Measurements from ENCODE around the gene NDUFB4.

NDUFB4 gene

GRCh38 chr3:120596116-120596852, at the start of gene NDUFB4:
Gene NDUFB4 (plus strand): TSS chr3:120596336. CDS start chr3:120596360, 24 bp downstream.
- Histone ChIP-seq H3K4me1 (ENCODE audit: control insufficient read depth, insufficient read depth, low read length) (no peaks in the 10 kb centered on the region), H3K9me3 (ENCODE audit: control insufficient read depth, insufficient read depth, low read depth, low read length) (no peaks in the 10 kb centered on the region), H3K36me3 (ENCODE audit: control insufficient read depth in 2 of 2, insufficient read depth in 1 of 2, low read length in 2 of 2) (peaks cover 8 to 37% of the 10 kb centered on the region in 2 experiments; a peak in 2 of 3 replicates), H3K4me3 (ENCODE audit: low read depth, low read length) (peak within 1 kb of the TSS; percentile 93), H3K27ac (ENCODE audit: extremely low read depth, low read depth, low read length) (peak within 1 kb of the TSS; percentile 70)
- ChIA-PET POLR2A (interaction anchor here (0.6 to 1.9 kb wide), 8 partner anchors 8 to 501 kb away, joined by 3 to 8 read pairs (median 4); partner anchors contain the start of genes GTF2E1 and RABL3), CTCF (interaction anchor here (0.7 to 1.1 kb wide), 2 partner anchors 29 to 172 kb away, joined by 3 to 4 read pairs; no protein-coding TSS in a partner anchor)
- TF ChIP-seq ZBTB26 (tag by site-specific recombination; optimal IDR thresholded peaks at IDR 0.05): peak; percentile 19
- TF ChIP-seq ZNF433 (tag by site-specific recombination; IDR thresholded peaks at IDR 0.05; ENCODE audit: low read depth): no peak
- TF ChIP-seq WT1 (tag by site-specific recombination; IDR thresholded peaks at IDR 0.05): no peak
- TF ChIP-seq ZIC2 (tag by site-specific recombination; IDR thresholded peaks at IDR 0.05): no peak
- TF ChIP-seq ZSCAN4 (tag by site-specific recombination; IDR thresholded peaks at IDR 0.05): no peak
- 0 out of 2 replicates have a peak, but pooled peaks have one; percentile 39 for TF ChIP-seq ZFP37 (tag by site-specific recombination; IDR thresholded peaks at IDR 0.05)
- no peak for TF ChIP-seq SP3 (tag by site-specific recombination; IDR thresholded peaks at IDR 0.05)
- no peak for TF ChIP-seq ZNF211 (tag by site-specific recombination; IDR thresholded peaks at IDR 0.05; ENCODE audit: low read depth)
- TF ChIP-seq ZNF10 (tag by site-specific recombination; IDR thresholded peaks at IDR 0.05): no peak
- no peak for TF ChIP-seq ZNF677 (tag by site-specific recombination; IDR thresholded peaks at IDR 0.05)
- TF ChIP-seq BCL11B (tag by site-specific recombination; IDR thresholded peaks at IDR 0.05; ENCODE audit: low read depth): no peak
- TF ChIP-seq ZNF404 (tag by site-specific recombination; IDR thresholded peaks at IDR 0.05): no peak
- TF ChIP-seq AEBP2 (tag by site-specific recombination; IDR thresholded peaks at IDR 0.05; ENCODE audit: borderline replicate concordance): no peak
- TF ChIP-seq ZNF202 (tag by site-specific recombination; IDR thresholded peaks at IDR 0.05; ENCODE audit: borderline replicate concordance): no peak
- no peak for TF ChIP-seq ZNF366 (tag by site-specific recombination; conservative IDR thresholded peaks at IDR 0.05)
- no peak for TF ChIP-seq ZBTB20 (tag by site-specific recombination; IDR thresholded peaks at IDR 0.05)
- TF ChIP-seq ZNF324 (tag by site-specific recombination; IDR thresholded peaks at IDR 0.05): no peak
- no peak for TF ChIP-seq INSM2 (tag by site-specific recombination; IDR thresholded peaks at IDR 0.05)
- 0 out of 2 replicates have a peak, but pooled peaks have one; percentile 27 for TF ChIP-seq ZNF660 (tag by site-specific recombination; IDR thresholded peaks at IDR 0.05)
- no peak for TF ChIP-seq ZFP3 (tag by site-specific recombination; IDR thresholded peaks at IDR 0.05; ENCODE audit: low read depth)
- no peak for TF ChIP-seq ZNF596 (tag by site-specific recombination; IDR thresholded peaks at IDR 0.05)
- no peak for TF ChIP-seq BCL6B (tag by site-specific recombination; IDR thresholded peaks at IDR 0.05)
- no peak for TF ChIP-seq ZNF560 (tag by site-specific recombination; IDR thresholded peaks at IDR 0.05; ENCODE audit: borderline replicate concordance)
- no peak for TF ChIP-seq ZNF704 (tag by site-specific recombination; IDR thresholded peaks at IDR 0.05)
- TF ChIP-seq ZNF157 (tag by site-specific recombination; IDR thresholded peaks at IDR 0.05): no peak
- TF ChIP-seq ZNF362 (tag by site-specific recombination; IDR thresholded peaks at IDR 0.05): no peak
- no peak for TF ChIP-seq ZNF48 (tag by site-specific recombination; IDR thresholded peaks at IDR 0.05)
- peak; percentile 77 for TF ChIP-seq ZBTB17 (tag by site-specific recombination; IDR thresholded peaks at IDR 0.05)
- TF ChIP-seq ZNF530 (tag by site-specific recombination; IDR thresholded peaks at IDR 0.05; ENCODE audit: low read depth): no peak

All from HEK293 (cell line).